HG03280 (cell line): Measurements from ENCODE around the gene RECK.

Source experiments
- ATAC-seq: cut with Tn5 transposase; IDR thresholded peaks from one replicate; pipeline ENCODE4 v1.9.1; 2021; ENCODE audit warnings: mild to moderate bottlenecking, moderate library complexity; ENCODE audit not compliant: unreplicated experiment

The RECK gene

GRCh38 chr9:36023260-36024048 lies 13.3 kb upstream of the RECK start:
- ATAC-seq, result no peak

GRCh38 chr9:36025746-36026145 lies 11.0 kb upstream of the RECK start:
- no peak for ATAC-seq

GRCh38 chr9:36029202-36029601 lies 7.5 kb upstream of the RECK start:
- ATAC-seq, result no peak

GRCh38 chr9:36029765-36030528 lies 6.8 kb upstream of the RECK start:
- ATAC-seq, result no peak

GRCh38 chr9:36030871-36031270 lies 5.8 kb upstream of the RECK start:
- ATAC-seq, result no peak

GRCh38 chr9:36031774-36032555 lies 4.7 kb upstream of the RECK start:
- no peak for ATAC-seq

GRCh38 chr9:36033788-36034187 lies 2.9 kb upstream of the RECK start:
- ATAC-seq, result no peak

GRCh38 chr9:36034234-36034633 lies 2.5 kb upstream of the RECK start:
- no peak for ATAC-seq

GRCh38 chr9:36035006-36035405 lies 1.7 kb upstream of the RECK start:
- no peak for ATAC-seq

- no peak for ATAC-seq
Observed at GRCh38 chr9:36036253-36036779, 397 bp upstream of the RECK start.

GRCh38 chr9:36037549-36038122 lies 923 bp downstream of the RECK start:
- ATAC-seq, result no peak

GRCh38 chr9:36039121-36039520 lies 2.4 kb downstream of the RECK start:
- no peak for ATAC-seq

GRCh38 chr9:36039696-36040095 lies 3.0 kb downstream of the RECK start:
- no peak for ATAC-seq

GRCh38 chr9:36040271-36040925 lies 3.7 kb downstream of the RECK start:
- ATAC-seq, result no peak

- no peak for ATAC-seq
Observed at GRCh38 chr9:36041506-36041905, 4.8 kb downstream of the RECK start.

GRCh38 chr9:36045610-36046009 lies 8.9 kb downstream of the RECK start:
- ATAC-seq, result no peak

GRCh38 chr9:36046923-36047322 lies 10.2 kb downstream of the RECK start:
- no peak for ATAC-seq

GRCh38 chr9:36049408-36049807 lies 12.7 kb downstream of the RECK start:
- ATAC-seq, result no peak

- no peak for ATAC-seq
Observed at GRCh38 chr9:36050476-36050875, 13.8 kb downstream of the RECK start.

- no peak for ATAC-seq
Observed at GRCh38 chr9:36051317-36051716, 14.6 kb downstream of the RECK start.
